ENCODE data around the gene DDX51. TPM values are rescaled to one million over a fixed set of nuclear protein-coding genes. Genes with fewer than 3 reads are reported as not detected.

DDX51 gene
- polyA plus RNA-seq, 2 of the 4 experiments (the other 2 are of a cell fraction), result 10.2 to 22.6 TPM

DNA sequence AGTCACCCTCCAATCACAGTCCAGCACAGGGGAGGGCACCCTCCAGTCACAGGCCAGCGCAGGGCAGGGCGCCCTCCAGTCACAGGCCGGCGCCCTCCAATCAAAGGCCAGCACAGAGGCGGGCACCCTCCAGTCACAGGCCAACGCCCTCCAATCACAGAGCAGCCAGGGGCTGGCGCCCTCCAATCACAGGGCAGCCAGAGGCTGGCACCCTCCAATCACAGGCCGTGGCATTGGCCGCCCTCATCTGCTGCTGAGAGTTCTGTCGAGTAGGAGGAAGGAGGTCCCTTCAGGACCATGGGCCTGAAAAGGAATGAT lies 26.6 kb downstream of the DDX51 start:
- Histone ChIP-seq H3K9me3 (no peaks in the 10 kb centered on the region), H3K4me3 (no peak overlapping the region), H3K27ac (no peak overlapping the region), H3K4me2 (no peak overlapping the region), H3K4me1 (no peaks in the 10 kb centered on the region)
- POLR2A ChIA-PET, result no interaction called here
- 96% methylated on average over 3 of the region's 10 CpGs for WGBS (ENCODE audit: missing lambda C conversion rate)
- TF ChIP-seq RARB (CRISPR knock-in tag; IDR thresholded peaks at IDR 0.05), result no peak
- FAIRE-seq, result no peak
- peak; percentile 11 to 64 for DNase-seq (ENCODE audit: low read depth in 1 of 2, low spot score in 1 of 2)
- CTCF ChIA-PET, result no interaction called here
- ATAC-seq, result peak; percentile 47 to 91; a peak in 4 of 6 replicates

DNA sequence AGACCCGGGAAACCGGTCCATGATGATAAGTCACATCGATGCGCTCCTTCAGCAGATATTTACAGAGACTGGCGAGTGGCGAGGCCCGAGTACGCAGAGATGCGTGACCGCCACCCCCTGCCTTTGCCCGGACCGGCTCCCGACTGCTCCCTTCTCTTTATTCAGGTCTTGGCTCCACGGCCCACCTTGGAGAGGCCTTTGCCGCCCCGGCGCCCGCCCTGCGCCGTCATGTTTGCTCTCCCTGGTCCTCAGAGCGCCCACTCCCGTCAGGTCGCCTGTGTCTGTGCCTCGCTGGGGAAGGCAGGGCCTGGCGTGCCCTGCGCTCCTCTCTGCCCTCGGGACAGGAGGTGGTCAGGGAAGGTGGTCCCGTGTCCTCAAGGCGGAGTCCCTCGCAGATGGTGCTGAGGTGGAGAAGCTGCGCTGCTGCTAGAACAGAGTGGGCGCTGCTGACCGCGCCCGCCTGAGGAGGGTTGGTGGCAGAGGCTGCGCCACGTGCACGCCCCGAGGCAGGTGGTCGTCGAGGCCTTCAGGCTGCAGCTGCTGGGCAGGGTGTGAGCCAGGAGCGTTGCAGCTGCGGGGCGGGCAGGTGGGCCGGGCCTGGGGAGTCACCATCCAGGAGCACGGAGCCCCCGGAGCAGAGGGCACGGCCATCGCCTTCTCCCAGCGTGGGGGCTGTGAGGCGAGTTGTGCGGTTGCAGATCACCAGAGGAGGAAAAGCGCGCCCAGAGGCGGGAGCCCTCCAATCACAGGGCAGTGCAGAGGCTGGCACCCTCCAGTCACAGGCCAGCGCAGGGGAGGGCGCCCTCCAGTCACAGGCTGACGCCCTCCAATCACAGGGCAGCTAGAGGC lies 27.2 kb downstream of the DDX51 start:
- WGBS (ENCODE audit: missing lambda C conversion rate), result 97% methylated on average over 55 of the region's 58 CpGs
- H3K4me2 ChIP-seq, result no peak overlapping the region
- ChIA-PET CTCF (no interaction called here), POLR2A (no interaction called here)
- TF ChIP-seq ZSCAN20 (CRISPR knock-in tag; IDR thresholded peaks at IDR 0.05) (no peak), ZNF302 (CRISPR knock-in tag; IDR thresholded peaks at IDR 0.05) (no peak), GATA3 (IDR thresholded peaks at IDR 0.05; ENCODE audit: borderline replicate concordance) (no peak), HOXB5 (CRISPR knock-in tag; IDR thresholded peaks at IDR 0.05) (no peak), NFE2L2 (conservative IDR thresholded peaks at IDR 0.05; ENCODE audit: low read length) (no peak), FOSL2 (IDR thresholded peaks at IDR 0.05) (no peak), FOSL2 (CRISPR knock-in tag; IDR thresholded peaks at IDR 0.05) (no peak), NR3C1 (IDR thresholded peaks at IDR 0.05) (no peak), RCOR1 (IDR thresholded peaks at IDR 0.05; ENCODE audit: low read depth, low read length) (no peak), KDM1A (IDR thresholded peaks at IDR 0.05; ENCODE audit: low read depth) (no peak), EHMT2 (IDR thresholded peaks at IDR 0.05; ENCODE audit: low read depth) (no peak), TFCP2L1 (CRISPR knock-in tag; IDR thresholded peaks at IDR 0.05) (no peak), ZFP36 (IDR thresholded peaks at IDR 0.05; ENCODE audit: borderline replicate concordance, partially characterized antibody) (no peak), KDM5A (IDR thresholded peaks at IDR 0.05) (no peak)
- TF ChIP-seq, protein P1, sequence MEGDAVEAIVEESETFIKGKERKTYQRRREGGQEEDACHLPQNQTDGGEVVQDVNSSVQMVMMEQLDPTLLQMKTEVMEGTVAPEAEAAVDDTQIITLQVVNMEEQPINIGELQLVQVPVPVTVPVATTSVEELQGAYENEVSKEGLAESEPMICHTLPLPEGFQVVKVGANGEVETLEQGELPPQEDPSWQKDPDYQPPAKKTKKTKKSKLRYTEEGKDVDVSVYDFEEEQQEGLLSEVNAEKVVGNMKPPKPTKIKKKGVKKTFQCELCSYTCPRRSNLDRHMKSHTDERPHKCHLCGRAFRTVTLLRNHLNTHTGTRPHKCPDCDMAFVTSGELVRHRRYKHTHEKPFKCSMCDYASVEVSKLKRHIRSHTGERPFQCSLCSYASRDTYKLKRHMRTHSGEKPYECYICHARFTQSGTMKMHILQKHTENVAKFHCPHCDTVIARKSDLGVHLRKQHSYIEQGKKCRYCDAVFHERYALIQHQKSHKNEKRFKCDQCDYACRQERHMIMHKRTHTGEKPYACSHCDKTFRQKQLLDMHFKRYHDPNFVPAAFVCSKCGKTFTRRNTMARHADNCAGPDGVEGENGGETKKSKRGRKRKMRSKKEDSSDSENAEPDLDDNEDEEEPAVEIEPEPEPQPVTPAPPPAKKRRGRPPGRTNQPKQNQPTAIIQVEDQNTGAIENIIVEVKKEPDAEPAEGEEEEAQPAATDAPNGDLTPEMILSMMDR (IDR thresholded peaks at IDR 0.05), result no peak
- H3K4me3 ChIP-seq, result no peak overlapping the region
- FAIRE-seq (no peak), ATAC-seq (no peak; a peak in 1 of 6 replicates), DNase-seq (ENCODE audit: low read depth in 1 of 2, low spot score in 1 of 2) (no peak)
- no peaks in the 10 kb centered on the region for H3K9me3 ChIP-seq
- no peak overlapping the region for H3K27ac ChIP-seq
- no peaks in the 10 kb centered on the region for H3K4me1 ChIP-seq

DNA sequence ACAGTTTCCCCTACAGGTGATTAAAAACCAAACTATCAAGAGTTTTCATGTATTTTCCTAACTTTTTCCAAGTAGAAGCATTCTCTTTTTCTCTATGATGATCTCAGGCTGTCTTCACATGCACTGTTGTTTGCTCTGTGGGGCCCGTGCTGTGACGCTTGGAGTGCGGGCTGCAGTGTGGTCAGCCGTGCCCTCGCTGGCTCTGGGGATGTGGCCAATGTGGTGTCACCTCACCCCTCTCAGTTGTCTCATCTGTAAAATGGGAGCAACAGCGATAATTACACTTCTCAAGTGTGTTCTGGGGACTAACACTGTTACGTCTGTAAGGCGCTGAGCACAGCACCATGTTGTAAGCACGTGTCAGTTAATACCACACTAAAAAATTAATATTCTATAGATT lies 28.6 kb downstream of the DDX51 start:
- ATAC-seq (no peak), FAIRE-seq (no peak), DNase-seq (ENCODE audit: low read depth in 1 of 2, low spot score in 1 of 2) (no peak)
- no peak for TF ChIP-seq HOXB5 (CRISPR knock-in tag; IDR thresholded peaks at IDR 0.05)
- TF ChIP-seq CHD2 (IDR thresholded peaks at IDR 0.05; ENCODE audit: low read length, partially characterized antibody), result no peak
- no peak for TF ChIP-seq E2F6 (IDR thresholded peaks at IDR 0.05; ENCODE audit: borderline replicate concordance, low read depth)
- TF ChIP-seq JUN (IDR thresholded peaks at IDR 0.05), result no peak
- no peak for TF ChIP-seq HMGXB4 (CRISPR knock-in tag; IDR thresholded peaks at IDR 0.05; ENCODE audit: borderline replicate concordance)
- TF ChIP-seq GATA3 (IDR thresholded peaks at IDR 0.05; ENCODE audit: borderline replicate concordance), result no peak
- no peak for TF ChIP-seq KDM1A (IDR thresholded peaks at IDR 0.05; ENCODE audit: low read depth)
- Histone ChIP-seq H3K27ac (no peak overlapping the region), H3K9me3 (no peaks in the 10 kb centered on the region), H3K4me1 (no peaks in the 10 kb centered on the region), H3K4me2 (no peak overlapping the region), H3K4me3 (no peak overlapping the region)
- WGBS (ENCODE audit: missing lambda C conversion rate), result 82% methylated on average over 9 of the region's 9 CpGs
- POLR2A ChIA-PET, result no interaction called here
- CTCF ChIA-PET, result interaction anchor here (1.0 kb wide), 1 partner anchor 38 kb away, joined by 3 read pairs; no protein-coding TSS in a partner anchor

Data from A549 (cell line).